ENCODE results near the gene FBRS. TPM values are rescaled to one million over a fixed set of nuclear protein-coding genes. Genes with fewer than 3 reads are reported as not detected.

Gene FBRS
- total and polyA plus RNA-seq, 2 of the 13 experiments (the other 11 are each of a cell fraction or from before 2014, with no cell fraction given) = 13.7 to 16.2 TPM

- TF ChIP-seq ZXDC (CRISPR knock-in tag; IDR thresholded peaks at IDR 0.05) (no peak), MTA3 (CRISPR knock-in tag; IDR thresholded peaks at IDR 0.05) (no peak), ZNF883 (CRISPR knock-in tag; IDR thresholded peaks at IDR 0.05; ENCODE audit: not compliant biosample characterization) (no peak), KDM5B (CRISPR knock-in tag; IDR thresholded peaks at IDR 0.05; ENCODE audit: borderline replicate concordance) (0 out of 2 replicates have a peak, but pooled peaks have one; percentile 21), ZNF720 (CRISPR knock-in tag; IDR thresholded peaks at IDR 0.05) (no peak), ZNF768 (CRISPR knock-in tag; IDR thresholded peaks at IDR 0.05) (no peak), TCF7L2 (IDR thresholded peaks at IDR 0.05; ENCODE audit: low read depth, low read length) (no peak), NFE2L2 (IDR thresholded peaks at IDR 0.05; ENCODE audit: low read length) (no peak), NKX3-1 (CRISPR knock-in tag; IDR thresholded peaks at IDR 0.05) (no peak; the same call in 1 of the 2 replicates), ZSCAN12 (CRISPR knock-in tag; IDR thresholded peaks at IDR 0.05) (no peak), BRD4 (CRISPR knock-in tag; IDR thresholded peaks at IDR 0.05) (peak; percentile 85), ZNF180 (CRISPR knock-in tag; IDR thresholded peaks at IDR 0.05; ENCODE audit: borderline replicate concordance, low read depth) (no peak), ZFY (CRISPR knock-in tag; IDR thresholded peaks at IDR 0.05) (peak; percentile 39), RFXANK (CRISPR knock-in tag; IDR thresholded peaks at IDR 0.05) (peak; percentile 39; the same call in 1 of the 2 replicates), SNAI1 (CRISPR knock-in tag; IDR thresholded peaks at IDR 0.05; ENCODE audit: borderline replicate concordance) (peak; percentile 96), NCOR1 (IDR thresholded peaks at IDR 0.05; ENCODE audit: borderline replicate concordance, low read length) (no peak; the same call in 1 of the 2 replicates), GPN1 (CRISPR knock-in tag; IDR thresholded peaks at IDR 0.05; ENCODE audit: borderline replicate concordance) (no peak), PITX1 (CRISPR knock-in tag; IDR thresholded peaks at IDR 0.05) (peak; percentile 70; the same call in 1 of the 2 replicates), HES4 (CRISPR knock-in tag; IDR thresholded peaks at IDR 0.05; ENCODE audit: borderline replicate concordance) (no peak), SSRP1 (CRISPR knock-in tag; IDR thresholded peaks at IDR 0.05) (no peak), ZNF790 (CRISPR knock-in tag; IDR thresholded peaks at IDR 0.05; ENCODE audit: borderline replicate concordance) (peak; percentile 88; the same call in 1 of the 2 replicates), ZNF577 (CRISPR knock-in tag; IDR thresholded peaks at IDR 0.05; ENCODE audit: borderline replicate concordance, low read depth) (no peak), MAZ (IDR thresholded peaks at IDR 0.05; ENCODE audit: borderline replicate concordance, low read depth, low read length) (no peak; the same call in 1 of the 2 replicates), MAZ (CRISPR knock-in tag; IDR thresholded peaks at IDR 0.05; ENCODE audit: low read depth) (peak; percentile 10; the same call in 1 of the 2 replicates), ZNF280D (CRISPR knock-in tag; IDR thresholded peaks at IDR 0.05) (peak; percentile 33; the same call in 1 of the 2 replicates)
Observed at GRCh38 chr16:30650369-30651123, 7.7 kb upstream of the FBRS start, which contains the start of gene PRR14 (continued).
